Panc1 (cell line): ENCODE results near the gene SUSD6. TPM values are rescaled to one million over a fixed set of nuclear protein-coding genes. Genes with fewer than 3 reads are reported as not detected.

Source experiments
- ATAC-seq: fragments of 200-7000 bp; cut with Tn5 transposase; 2 replicates; pipeline ENCODE4 v1.9.1; 2020; ENCODE audit warnings: mild to moderate bottlenecking, moderate library complexity
- BruUV-seq: library from RNA; stranded (reverse); fragments of 400-500 nt; replicated peaks from 2 replicates; lab custom pipeline; 2021; lab: Mats Ljungman, UMichigan
- CTCF ChIA-PET: fragments of 300-600 bp; sonication (Branson Sonifier 250); formaldehyde crosslinking; loops from one replicate; lab custom pipeline; 2022; ENCODE audit warnings: antibody characterized with exemption; lab: Charles Lee
- POLR2A ChIA-PET: fragments of 300-600 bp; sonication (Branson Sonifier 250); formaldehyde crosslinking; loops from one replicate; lab custom pipeline; 2022; ENCODE audit warnings: antibody characterized with exemption; lab: Charles Lee
- DNase-seq: peaks from one replicate; pipeline ENCODE4 v3.0.0-alpha.2; 2010; ENCODE audit warnings: low read depth, low spot score
- H3K27ac ChIP-seq: 2 replicates; pipeline ENCODE4 v1.5.1; 2011; ENCODE audit warnings: mild to moderate bottlenecking, low read length, inconsistent platforms
- H3K27me3 ChIP-seq: fragments of 200-500 bp; sonication (Bioruptor generic); 2 replicates; pipeline ENCODE4 v1.6.0; 2014; ENCODE audit warnings: low read length, inconsistent platforms; ENCODE audit not compliant: control insufficient read depth, insufficient read depth
- H3K36me3 ChIP-seq: fragments of 200-500 bp; sonication (Bioruptor generic); 2 replicates; pipeline ENCODE4 v1.5.1; 2014; ENCODE audit warnings: inconsistent platforms, mild to moderate bottlenecking, low read length, moderate library complexity; ENCODE audit not compliant: control insufficient read depth, insufficient read depth
- H3K4me1 ChIP-seq: 2 replicates; pipeline ENCODE4 v1.5.1; 2011; ENCODE audit warnings: inconsistent platforms, mild to moderate bottlenecking, low read length, moderate library complexity; ENCODE audit not compliant: control insufficient read depth, insufficient read depth
- H3K4me3 ChIP-seq, 2 experiments: 2 replicates each; pipeline ENCODE4 v1.5.1; 2011 to 2012; ENCODE audit warnings: low read depth in 2 of 2, low read length in 2 of 2, mild to moderate bottlenecking in 2 of 2, inconsistent platforms in 1 of 2, moderate library complexity in 1 of 2
- H3K9me3 ChIP-seq: fragments of 200-500 bp; sonication (Bioruptor generic); 2 replicates; pipeline ENCODE4 v1.5.1; 2014; ENCODE audit warnings: low read depth, mild to moderate bottlenecking, inconsistent platforms, low read length, moderate library complexity; ENCODE audit not compliant: control insufficient read depth, insufficient read depth
- CTCF ChIP-seq: fragments of 450-650 bp; IDR thresholded peaks from 2 replicates; pipeline ENCODE4 v1.5.1; 2017; ENCODE audit warnings: mild to moderate bottlenecking
- POLR2AphosphoS5 ChIP-seq: IDR thresholded peaks from 2 replicates; pipeline ENCODE4 v1.6.1; 2012; ENCODE audit warnings: mild to moderate bottlenecking, low read depth, low read length, moderate library complexity
- REST ChIP-seq, 2 experiments: IDR thresholded peaks; 2 replicates each; pipeline ENCODE4 v1.6.1; 2011 to 2012; ENCODE audit warnings: low read depth in 2 of 2, control low read depth in 1 of 2, low read length in 1 of 2, mild to moderate bottlenecking in 1 of 2, moderate library complexity in 1 of 2; ENCODE audit not compliant: insufficient read depth in 1 of 2
- SIN3A ChIP-seq: IDR thresholded peaks from 2 replicates; pipeline ENCODE4 v1.6.1; 2012; ENCODE audit warnings: low read depth, mild to moderate bottlenecking, low read length, moderate library complexity, borderline replicate concordance; ENCODE audit not compliant: insufficient read depth
- TCF7L2 ChIP-seq: IDR thresholded peaks from 2 replicates; pipeline ENCODE4 v1.6.1; 2011; ENCODE audit warnings: mild to moderate bottlenecking, low read depth, low read length, inconsistent platforms
- in situ Hi-C: cut with HindIII; loops from 2 replicates; pipeline ENCODE4 v1.10.0; 2016; ENCODE audit warnings: low sequenced_read_pairs, low pct_unique_long_range_greater_than_20kb
- intact Hi-C: fragments of 100-400 bp; cut with micrococcal nuclease; formaldehyde crosslinking; loops from one replicate; pipeline ENCODE4 v1.10.0; 2022; ENCODE audit not compliant: unreplicated experiment
- total RNA-seq: library from RNA; stranded (reverse); gene quantifications from one replicate; pipeline ENCODE4 v1.2.1, GENCODE V29; 2021; ENCODE audit not compliant: unreplicated experiment

SUSD6 gene
- total RNA-seq, 1 experiment from 2014 or later = 10.9 TPM

- DNase-seq = no peak
- no peaks in the 10 kb centered on the region for H3K27me3 ChIP-seq
- ChIA-PET POLR2A (interaction anchor here (0.5 kb wide), 1 partner anchor 832 kb away, joined by 9 read pairs; no protein-coding TSS in a partner anchor), CTCF (interaction anchor here (0.6 kb wide), 1 partner anchor 39 kb away, joined by 6 read pairs; no protein-coding TSS in a partner anchor)
- in situ Hi-C loops (no loop called here), intact Hi-C loops (no loop called here)
- no peak for ATAC-seq
- TF ChIP-seq TCF7L2 (no peak), POLR2AphosphoS5 (no peak), CTCF (no peak), REST (IDR thresholded peaks at IDR 0.05; ENCODE audit: insufficient read depth in 1 of 2, low read depth in 2 of 2, low read length in 1 of 2) (no peak), SIN3A (no peak)
- no peak overlapping the region for H3K4me3 ChIP-seq
- no peak overlapping the region for H3K27ac ChIP-seq
- no TSS peak for BruUV-seq
- H3K36me3 ChIP-seq = no peaks in the 10 kb centered on the region
- no peaks in the 10 kb centered on the region for H3K4me1 ChIP-seq
- H3K9me3 ChIP-seq = no peaks in the 10 kb centered on the region
Observed at GRCh38 chr14:69619012-69619411, 7.6 kb downstream of the SUSD6 start.

- ATAC-seq (no peak), DNase-seq (no peak)
- no peak overlapping the region for H3K27ac ChIP-seq
- in situ Hi-C loops (no loop called here), intact Hi-C loops (no loop called here)
- no peaks in the 10 kb centered on the region for H3K9me3 ChIP-seq
- CTCF ChIA-PET = interaction anchor here (0.6 kb wide), 1 partner anchor 36 kb away, joined by 4 read pairs; no protein-coding TSS in a partner anchor
- POLR2A ChIA-PET = no interaction called here
- H3K4me3 ChIP-seq = no peak overlapping the region
- H3K4me1 ChIP-seq = no peaks in the 10 kb centered on the region
- H3K27me3 ChIP-seq = no peaks in the 10 kb centered on the region
- no peaks in the 10 kb centered on the region for H3K36me3 ChIP-seq
- TF ChIP-seq TCF7L2 = no peak
- no peak for TF ChIP-seq CTCF
- no peak for TF ChIP-seq REST (IDR thresholded peaks at IDR 0.05; ENCODE audit: insufficient read depth in 1 of 2, low read depth in 2 of 2, low read length in 1 of 2)
- TF ChIP-seq SIN3A = no peak
- TF ChIP-seq POLR2AphosphoS5 = no peak
- no TSS peak for BruUV-seq
Observed at GRCh38 chr14:69620211-69620611, 8.8 kb downstream of the SUSD6 start.
